GM12878 (cell line): ENCODE measurements around the gene DLL1. TPM values are rescaled to one million over a fixed set of nuclear protein-coding genes. Genes with fewer than 3 reads are reported as not detected.

Experiments
- ATAC-seq: fragments of 200-7000 bp; cut with Tn5 transposase; 3 replicates; pipeline ENCODE4 v1.9.1; 2020; ENCODE audit warnings: mild to moderate bottlenecking, moderate library complexity
- BruUV-seq: library from RNA; stranded (reverse); fragments of 400-500 nt; replicated peaks from 2 replicates; lab custom pipeline; 2021; lab: Mats Ljungman, UMichigan
- CTCF ChIA-PET: fragments of 300-600 bp; sonication (Branson Sonifier 250); formaldehyde crosslinking; extraction: SDS; loops from one replicate; lab custom pipeline; 2021; ENCODE audit warnings: inconsistent platforms; lab: Yijun Ruan, JAX
- POLR2A ChIA-PET: fragments of 350-600 bp; formaldehyde crosslinking; extraction: SDS; loops from one replicate; lab custom pipeline; 2021; ENCODE audit warnings: inconsistent platforms; lab: Charles Lee
- RAD21 ChIA-PET: fragments of 300-600 bp; sonication (Branson Sonifier 250); formaldehyde crosslinking; loops from one replicate; lab custom pipeline; 2023; ENCODE audit warnings: antibody characterized with exemption; ENCODE audit not compliant: unreplicated experiment; lab: Charles Lee
- SMC1A ChIA-PET: fragments of 300-600 bp; sonication (Branson Sonifier 250); formaldehyde crosslinking; loops from one replicate; lab custom pipeline; 2023; ENCODE audit not compliant: unreplicated experiment, uncharacterized antibody; lab: Charles Lee
- DNase-seq: peaks from one replicate; pipeline ENCODE4 v3.0.0-alpha.2; 2011; ENCODE audit warnings: low read depth, low spot score
- FAIRE-seq: peaks from 3 replicates; lab custom pipeline; 2011; peaks lifted over from hg19 to GRCh38; lab: Jason Lieb, UNC
- H2AFZ ChIP-seq: 2 replicates; pipeline ENCODE4 v1.6.0; 2011; ENCODE audit warnings: low read depth, low read length, control low read depth; ENCODE audit not compliant: control insufficient read depth
- H3K27ac ChIP-seq: 2 replicates; pipeline ENCODE4 v1.5.1; 2011; ENCODE audit warnings: control low read depth; ENCODE audit not compliant: control insufficient read depth, insufficient read depth
- H3K27me3 ChIP-seq, 2 experiments: replicated peaks in 1 of 2; 2 replicates each; pipeline versions ENCODE4 v1.6.0 to v1.6.1; 2011; ENCODE audit warnings: low read length in 1 of 2; ENCODE audit not compliant: control insufficient read depth in 2 of 2, insufficient read depth in 2 of 2
- H3K36me3 ChIP-seq, 2 experiments: 2 replicates each; pipeline ENCODE4 v1.5.1; 2011; ENCODE audit warnings: low read length in 1 of 2; ENCODE audit not compliant: control insufficient read depth in 2 of 2, insufficient read depth in 2 of 2
- H3K4me1 ChIP-seq: 2 replicates; pipeline ENCODE4 v1.6.1; 2011; ENCODE audit warnings: mild to moderate bottlenecking, low read length, moderate library complexity, mixed read lengths; ENCODE audit not compliant: control insufficient read depth, insufficient read depth
- H3K4me2 ChIP-seq: 2 replicates; pipeline ENCODE4 v1.6.0; 2011; ENCODE audit warnings: control low read depth; ENCODE audit not compliant: control insufficient read depth, insufficient read depth
- H3K4me3 ChIP-seq: fragments of 200-600 bp; sonication (generic); 2 replicates; pipeline ENCODE4 v1.5.1; 2016
- H3K79me2 ChIP-seq: 2 replicates; pipeline ENCODE4 v1.6.0; 2011; ENCODE audit warnings: low read length; ENCODE audit not compliant: control insufficient read depth, insufficient read depth
- H3K9ac ChIP-seq: 2 replicates; pipeline ENCODE4 v1.8.0; 2011; ENCODE audit warnings: low read length, control low read depth, mixed read lengths; ENCODE audit not compliant: control insufficient read depth, insufficient read depth
- H3K9me3 ChIP-seq: replicated peaks from 3 replicates; pipeline ENCODE4 v1.5.1; 2011; ENCODE audit warnings: mild to moderate bottlenecking, low read length; ENCODE audit not compliant: control insufficient read depth, insufficient read depth
- H4K20me1 ChIP-seq: 2 replicates; pipeline ENCODE4 v1.6.0; 2011; ENCODE audit not compliant: control insufficient read depth, insufficient read depth
- ASH2L ChIP-seq: fragments of 300-600, 200-600 bp; sonication (generic); IDR thresholded peaks from 2 replicates; pipeline ENCODE4 v1.6.1; 2017; ENCODE audit warnings: low read depth, mild to moderate bottlenecking, borderline replicate concordance
- CHD2 ChIP-seq: IDR thresholded peaks from 2 replicates; pipeline ENCODE4 v1.6.1; 2011; ENCODE audit warnings: low read depth, low read length, improper control_type of control experiment, borderline replicate concordance
- HCFC1 ChIP-seq: fragments of 150-350 bp; IDR thresholded peaks from 2 replicates; pipeline ENCODE4 v1.6.1; 2014; ENCODE audit warnings: low read length
- HDAC6 ChIP-seq: fragments of 200-600 bp; sonication (generic); IDR thresholded peaks from one replicate; pipeline ENCODE4 v1.8.0; 2017; ENCODE audit warnings: antibody characterized with exemption; ENCODE audit not compliant: unreplicated experiment
- HDGF ChIP-seq: fragments of 450-650 bp; IDR thresholded peaks from 2 replicates; pipeline ENCODE4 v1.6.1; 2016; ENCODE audit warnings: antibody characterized with exemption
- JUNB ChIP-seq: IDR thresholded peaks from 2 replicates; pipeline ENCODE4 v1.6.1; 2016; ENCODE audit warnings: antibody characterized with exemption, mild to moderate bottlenecking
- LARP7 ChIP-seq: fragments of 450-650 bp; IDR thresholded peaks from 2 replicates; pipeline ENCODE4 v1.6.1; 2017; ENCODE audit warnings: mild to moderate bottlenecking
- MAX ChIP-seq: IDR thresholded peaks from 2 replicates; pipeline ENCODE4 v1.6.1; 2012; ENCODE audit warnings: low read depth, low read length, improper control_type of control experiment
- MEF2A ChIP-seq: IDR thresholded peaks from 2 replicates; pipeline ENCODE4 v1.6.1; 2011; ENCODE audit warnings: low read depth, mild to moderate bottlenecking, low read length, moderate library complexity; ENCODE audit not compliant: insufficient read depth
- MEF2B ChIP-seq: fragments of 450-650 bp; IDR thresholded peaks from 2 replicates; pipeline ENCODE4 v1.6.1; 2018; ENCODE audit warnings: mild to moderate bottlenecking, moderate library complexity; ENCODE audit not compliant: partially characterized antibody, poor library complexity, severe bottlenecking
- MTA2 ChIP-seq: fragments of 450-650 bp; IDR thresholded peaks from 2 replicates; pipeline ENCODE4 v1.6.1; 2016; ENCODE audit warnings: low read depth, mild to moderate bottlenecking, moderate library complexity
- RAD51 ChIP-seq: fragments of 450-650 bp; IDR thresholded peaks from 2 replicates; pipeline ENCODE4 v1.6.1; 2016; ENCODE audit warnings: moderate library complexity, mild to moderate bottlenecking, inconsistent platforms
- STAT1 ChIP-seq: fragments of 450-650 bp; conservative IDR thresholded peaks from 2 replicates; pipeline ENCODE4 v1.6.1; 2014; ENCODE audit warnings: antibody characterized with exemption, mild to moderate bottlenecking
- TAF1 ChIP-seq: IDR thresholded peaks from 2 replicates; pipeline ENCODE4 v1.6.1; 2011; ENCODE audit warnings: mild to moderate bottlenecking, low read depth, low read length, borderline replicate concordance
- ZBTB4 ChIP-seq: fragments of 450-650 bp; formaldehyde crosslinking; IDR thresholded peaks from 2 replicates; pipeline ENCODE4 v1.4.0; 2022; ENCODE audit warnings: mild to moderate bottlenecking, moderate library complexity
- ZNF217 ChIP-seq: fragments of 450-650 bp; IDR thresholded peaks from 2 replicates; pipeline ENCODE4 v1.6.1; 2017; ENCODE audit warnings: antibody characterized with exemption, mild to moderate bottlenecking
- WGBS: methylation state at CpG from one replicate; pipeline ENCODE4 v1.1.6; 2016; ENCODE audit warnings: low lambda C conversion rate; ENCODE audit not compliant: insufficient replicate concordance, insufficient coverage; ENCODE audit errors: missing lambda C conversion rate; 5-methylcytosine and 5-hydroxymethylcytosine counted together
- in situ Hi-C: fragments of 300-500 bp; cut with MboI; formaldehyde crosslinking; loops from 9 replicates; pipeline ENCODE4 v1.14.3; 2018; ENCODE audit warnings: mixed read lengths
- intact Hi-C: fragments of 100-400 bp; cut with micrococcal nuclease; formaldehyde crosslinking; loops from one replicate; pipeline ENCODE4 v1.14.2; 2022; ENCODE audit not compliant: unreplicated experiment
- polyA plus RNA-seq, 11 experiments: library from polyadenylated mRNA; depleted of rRNA in 4 of 11; unstranded in 6 of 11; stranded (reverse) in 5 of 11; fragments of >200 nt; fragmentation: Nextera tagmentation in 4 of 11; fragmentation: Illumina TruSeq in 1 of 11; extraction: Ambion mirVana in 4 of 11; extraction: Trizol in 1 of 11; gene quantifications; 1 replicate in 1 of 11; 2 replicates in 10 of 11; pipeline versions ENCODE4 v1.2.1 to v1.2.3, GENCODE V29; 2011 to 2016; ENCODE audit warnings: inconsistent platforms in 2 of 11, missing spikeins in 2 of 11, low read depth in 1 of 11
- total RNA-seq, 4 experiments: library from RNA; depleted of rRNA in 3 of 4; stranded (reverse); fragments of >200 nt in 3 of 4; fragmentation: Illumina TruSeq in 1 of 4; extraction: Trizol in 1 of 4; gene quantifications; 2 replicates each; pipeline versions ENCODE4 v1.2.1 to v1.2.3, GENCODE V29; 2013 to 2021

Gene DLL1
- total and polyA plus RNA-seq, 10 of the 15 experiments (the other 5 are each of a cell fraction or from before 2014, with no cell fraction given), result 0.02 to 0.80 (median 0.19) TPM

- intact Hi-C loops, result loop anchor here (5.0 kb wide), 1 partner anchor 609 kb away; the partner anchor contains the start of genes C6orf120 and WDR27
- TF ChIP-seq HDAC6 (no peak), MEF2B (no peak), ZNF217 (no peak), JUNB (no peak), ASH2L (no peak), ZBTB4 (CRISPR knock-in tag) (no peak), LARP7 (no peak), MTA2 (no peak), HCFC1 (no peak), STAT1 (no peak), TAF1 (no peak), MEF2A (no peak), RAD51 (no peak), HDGF (no peak), MAX (no peak), CHD2 (no peak)
- TF ChIP-seq, all 136 proteins: peak for 0
- H3K4me1 ChIP-seq, result no peaks in the 10 kb centered on the region
- H3K4me2 ChIP-seq, result no peak overlapping the region
- no peaks in the 10 kb centered on the region for H3K9me3 ChIP-seq
- no peak for ATAC-seq
- no peaks in the 10 kb centered on the region; a peak in 1 of 4 replicates for H3K36me3 ChIP-seq
- no peak for DNase-seq
- H3K9ac ChIP-seq, result no peak overlapping the region
- ChIA-PET RAD21 (no interaction called here), SMC1A (interaction anchor here (1.5 kb wide), 1 partner anchor 241 kb away, joined by 3 read pairs; the partner anchor contains the start of gene PSMB1), POLR2A (no interaction called here), CTCF (interaction anchor here (0.9 kb wide), 1 partner anchor 143 kb away, joined by 3 read pairs; no protein-coding TSS in a partner anchor)
- no peak for FAIRE-seq
- peaks cover 57% of the 10 kb centered on the region for H3K79me2 ChIP-seq
- WGBS, result 98% methylated on average over 5 of the region's 5 CpGs
- BruUV-seq, result no TSS peak
- H4K20me1 ChIP-seq, result no peaks in the 10 kb centered on the region
- in situ Hi-C loops, result no loop called here
- H3K27me3 ChIP-seq, result no peaks in the 10 kb centered on the region
- H3K4me3 ChIP-seq, result 0 out of 2 replicates have a peak overlapping the region, but pooled peaks have one; percentile 9
- H3K27ac ChIP-seq, result no peak overlapping the region
- no peak overlapping the region for H2AFZ ChIP-seq
Measured at GRCh38 chr6:170311696-170312095, 20.8 kb upstream of the DLL1 start.
